KOPT-K1 (cell line): ENCODE data around the gene STK32C.
A peak's percentile ranks its signal among the peaks of the same experiment; 100 is the strongest.
"Not testable (repeated sequence)": the region's sequence is repeated elsewhere in the genome, so short reads cannot be mapped to it uniquely, and the experiment has no call there.

Experiments
- H3K27ac ChIP-seq: fragments of 200-600 bp; sonication (generic); 2 replicates; pipeline ENCODE4 v1.5.1; 2016; ENCODE audit warnings: antibody characterized with exemption, mild to moderate bottlenecking, low read depth, low read length; ENCODE audit not compliant: poor library complexity, severe bottlenecking
- H3K36me3 ChIP-seq: fragments of 200-600 bp; sonication (generic); 2 replicates; pipeline ENCODE4 v1.5.1; 2017; ENCODE audit warnings: antibody characterized with exemption, mild to moderate bottlenecking, low read length, moderate library complexity; ENCODE audit not compliant: insufficient read depth
- H3K9me3 ChIP-seq: fragments of 200-600 bp; sonication (generic); 2 replicates; pipeline ENCODE4 v1.5.1; 2017; ENCODE audit warnings: antibody characterized with exemption, low read length, mild to moderate bottlenecking; ENCODE audit not compliant: insufficient read depth, poor library complexity, severe bottlenecking

Gene STK32C

GRCh38 chr10:132345345-132345744 lies 37.6 kb upstream of the STK32C start:
- Histone ChIP-seq H3K36me3 (no peaks in the 10 kb centered on the region), H3K9me3 (no peaks in the 10 kb centered on the region), H3K27ac (no peak overlapping the region)

- no peaks in the 10 kb centered on the region for H3K9me3 ChIP-seq
- H3K27ac ChIP-seq = no peak overlapping the region
- no peaks in the 10 kb centered on the region for H3K36me3 ChIP-seq
Observed at GRCh38 chr10:132344386-132344785, 36.6 kb upstream of the STK32C start.

GRCh38 chr10:132342553-132342952 lies 34.8 kb upstream of the STK32C start:
- no peaks in the 10 kb centered on the region for H3K9me3 ChIP-seq
- H3K36me3 ChIP-seq = no peaks in the 10 kb centered on the region
- H3K27ac ChIP-seq = no peak overlapping the region

DNA sequence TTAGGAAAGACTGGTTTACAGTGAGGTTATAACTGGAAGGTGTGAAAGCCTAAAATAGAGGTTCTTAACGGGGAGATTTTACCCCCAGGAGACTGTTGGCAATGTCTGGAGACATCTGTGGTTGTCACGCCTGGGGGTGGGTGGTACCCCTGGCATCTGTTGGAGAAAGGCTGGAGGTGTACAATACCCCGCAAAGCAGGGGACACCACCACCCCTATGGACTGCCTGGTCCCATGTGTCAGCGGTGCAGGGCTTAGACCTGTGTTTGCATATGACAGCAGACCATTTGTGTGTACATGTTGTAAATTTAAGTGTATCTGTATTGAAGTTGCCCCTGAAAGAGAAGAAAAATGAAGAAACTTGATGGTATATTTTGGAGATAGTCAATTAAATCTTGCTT lies 34.0 kb upstream of the STK32C start:
- Histone ChIP-seq H3K36me3 (no peaks in the 10 kb centered on the region), H3K27ac (no peak overlapping the region), H3K9me3 (no peaks in the 10 kb centered on the region)

- Histone ChIP-seq H3K9me3 (no peaks in the 10 kb centered on the region), H3K27ac (no peak overlapping the region), H3K36me3 (no peaks in the 10 kb centered on the region)
Observed at GRCh38 chr10:132341017-132341416, 33.3 kb upstream of the STK32C start.

DNA sequence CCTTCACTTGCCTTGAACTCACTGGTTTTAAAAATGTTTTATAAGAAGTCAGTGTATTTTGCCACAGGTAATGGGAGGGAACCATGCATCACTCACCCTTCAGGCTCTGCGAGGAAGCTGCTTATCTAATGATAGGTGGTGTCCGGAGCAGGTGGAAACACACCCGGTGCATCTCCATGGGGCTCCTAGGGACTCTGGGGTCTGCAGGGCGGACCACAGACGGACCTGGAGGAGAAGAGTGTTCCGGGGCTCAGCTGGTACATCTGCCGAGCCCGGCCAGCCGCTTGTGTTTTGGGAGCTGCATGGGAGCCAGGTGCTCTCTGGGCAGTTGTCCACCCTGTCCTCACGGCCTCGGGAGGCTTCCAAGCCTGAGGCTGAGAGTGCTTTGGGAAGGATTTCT lies 31.5 kb upstream of the STK32C start:
- Histone ChIP-seq H3K36me3 (no peaks in the 10 kb centered on the region), H3K9me3 (no peaks in the 10 kb centered on the region), H3K27ac (no peak overlapping the region)

DNA sequence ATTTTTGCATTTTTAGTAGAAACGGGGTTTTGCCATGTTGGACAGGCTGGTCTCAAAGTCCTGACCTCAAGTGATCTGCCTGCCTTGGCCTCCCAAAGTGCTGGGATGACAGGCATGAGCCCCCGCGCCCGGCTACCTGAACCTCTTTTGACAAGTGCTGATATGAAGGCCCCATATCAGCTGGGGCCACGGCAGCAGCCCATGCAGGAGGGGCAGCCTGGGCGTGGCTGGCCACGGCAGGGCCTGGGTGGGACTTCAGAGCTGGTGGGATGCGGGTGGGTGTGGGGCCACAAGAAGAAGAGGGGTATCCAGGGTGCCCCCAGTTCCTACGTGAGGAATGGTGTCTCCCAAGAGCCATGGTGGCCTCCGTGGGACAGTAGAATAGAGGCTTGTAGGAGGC lies 31.1 kb upstream of the STK32C start:
- H3K27ac ChIP-seq = no peak overlapping the region
- H3K9me3 ChIP-seq = no peaks in the 10 kb centered on the region
- no peaks in the 10 kb centered on the region for H3K36me3 ChIP-seq

DNA sequence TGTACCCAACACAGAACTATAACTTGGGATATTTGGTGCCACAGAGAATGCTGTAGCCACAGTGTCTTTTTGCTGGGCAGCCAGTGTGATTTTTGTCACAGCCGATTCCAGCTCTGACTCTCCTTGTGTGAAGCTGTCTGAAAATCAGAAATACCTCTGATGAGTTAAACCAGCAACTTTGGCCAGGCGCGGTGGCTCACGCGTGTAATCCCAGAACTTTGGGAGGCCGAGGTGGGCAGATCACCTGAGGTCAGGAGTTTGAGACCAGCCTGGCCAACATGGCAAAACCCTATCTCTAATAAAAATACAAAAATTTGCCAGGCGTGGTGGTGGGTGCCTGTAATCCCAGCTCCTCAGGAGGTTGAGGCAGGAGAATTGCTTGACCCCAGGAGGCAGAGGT lies 30.1 kb upstream of the STK32C start:
- not testable (repeated sequence) for H3K36me3 ChIP-seq, H3K9me3 ChIP-seq, H3K27ac ChIP-seq

- H3K36me3 ChIP-seq = no peaks in the 10 kb centered on the region
- no peak overlapping the region for H3K27ac ChIP-seq
- no peaks in the 10 kb centered on the region for H3K9me3 ChIP-seq
Observed at GRCh38 chr10:132336919-132337407, 29.2 kb upstream of the STK32C start.

DNA sequence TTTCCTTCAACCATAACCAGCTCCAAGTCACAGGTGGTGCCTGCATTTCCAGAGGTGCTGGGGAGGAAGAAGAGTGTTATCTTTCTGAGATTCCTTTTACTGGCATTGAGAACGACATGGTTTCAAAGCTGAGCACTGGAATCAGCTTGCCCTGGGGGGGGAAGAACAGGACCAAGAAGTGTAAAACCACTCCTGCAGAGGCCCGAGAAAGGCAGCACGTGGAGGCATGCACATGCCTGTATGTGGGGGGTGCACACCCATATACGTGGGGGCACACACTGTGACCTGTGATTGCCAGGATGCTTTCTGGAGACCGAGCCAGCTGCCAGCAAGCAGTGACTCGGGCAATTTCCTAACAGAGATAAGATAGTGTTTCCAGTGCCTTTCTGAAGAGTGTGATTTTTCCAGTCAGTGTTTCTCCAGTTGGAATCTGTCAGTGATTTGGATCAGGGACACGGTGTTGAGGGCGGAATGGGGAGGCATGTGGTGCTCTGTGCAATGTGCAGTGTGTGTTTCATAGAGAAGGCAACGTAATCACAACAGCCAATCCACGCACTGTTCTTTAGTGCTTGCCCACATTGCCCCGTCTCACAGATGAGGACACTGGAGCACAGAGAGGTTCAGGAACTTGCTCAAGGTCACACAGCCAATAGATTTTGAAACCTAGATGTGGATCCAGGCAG lies 28.5 kb upstream of the STK32C start:
- H3K36me3 ChIP-seq = no peaks in the 10 kb centered on the region
- no peak overlapping the region for H3K27ac ChIP-seq
- no peaks in the 10 kb centered on the region for H3K9me3 ChIP-seq

- H3K27ac ChIP-seq = no peak overlapping the region
- no peaks in the 10 kb centered on the region for H3K9me3 ChIP-seq
- no peaks in the 10 kb centered on the region for H3K36me3 ChIP-seq
Observed at GRCh38 chr10:132335189-132336063, 27.7 kb upstream of the STK32C start.

DNA sequence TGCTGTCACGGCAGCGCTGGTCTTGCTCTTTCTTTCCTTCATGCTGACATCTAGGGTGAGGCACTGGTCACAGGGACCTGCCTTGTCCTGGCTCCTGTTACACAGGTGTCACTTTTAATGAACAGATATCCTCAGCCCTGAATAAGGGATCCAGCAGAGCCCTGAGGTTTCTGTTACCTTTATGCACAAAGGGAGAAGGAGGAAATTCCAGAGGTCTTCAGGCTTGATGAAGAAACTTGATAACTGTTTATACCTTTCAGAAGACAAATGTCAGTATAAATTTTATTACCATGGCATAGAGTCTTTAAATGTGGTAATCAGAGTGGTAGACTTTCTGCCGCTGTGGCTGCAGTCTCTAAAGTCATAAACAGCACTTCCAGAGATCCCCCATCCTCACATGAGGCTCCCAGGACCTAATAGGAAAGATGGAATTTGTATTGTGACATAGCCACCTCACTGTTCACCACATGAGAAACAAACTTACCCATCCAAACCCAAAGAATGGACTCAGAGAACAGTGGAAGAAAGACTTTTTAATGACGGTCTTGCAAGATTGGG lies 27.0 kb upstream of the STK32C start:
- H3K27ac ChIP-seq = no peak overlapping the region
- H3K9me3 ChIP-seq = no peaks in the 10 kb centered on the region
- H3K36me3 ChIP-seq = no peaks in the 10 kb centered on the region

DNA sequence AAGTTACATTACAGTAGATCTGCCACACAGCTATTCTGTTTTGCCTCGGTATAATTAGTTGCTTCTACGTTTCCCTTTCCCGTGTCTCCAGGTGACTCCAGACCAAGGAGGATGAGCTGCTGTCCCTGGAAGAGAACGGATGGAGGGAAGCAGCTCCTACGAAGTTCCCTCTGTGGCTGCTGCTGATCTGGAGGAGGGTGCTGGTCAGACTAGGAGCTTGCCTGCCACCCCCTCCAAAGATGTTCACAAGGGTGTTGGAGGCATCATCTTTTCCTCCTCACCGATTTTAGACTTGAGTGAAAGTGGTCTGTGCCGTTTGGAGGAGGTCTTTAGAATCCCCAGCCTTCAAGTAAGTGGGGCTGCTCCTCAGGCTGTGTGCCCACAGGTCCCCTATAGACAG lies 25.6 kb upstream of the STK32C start:
- Histone ChIP-seq H3K27ac (no peak overlapping the region), H3K36me3 (peaks cover 8% of the 10 kb centered on the region), H3K9me3 (no peaks in the 10 kb centered on the region)

DNA sequence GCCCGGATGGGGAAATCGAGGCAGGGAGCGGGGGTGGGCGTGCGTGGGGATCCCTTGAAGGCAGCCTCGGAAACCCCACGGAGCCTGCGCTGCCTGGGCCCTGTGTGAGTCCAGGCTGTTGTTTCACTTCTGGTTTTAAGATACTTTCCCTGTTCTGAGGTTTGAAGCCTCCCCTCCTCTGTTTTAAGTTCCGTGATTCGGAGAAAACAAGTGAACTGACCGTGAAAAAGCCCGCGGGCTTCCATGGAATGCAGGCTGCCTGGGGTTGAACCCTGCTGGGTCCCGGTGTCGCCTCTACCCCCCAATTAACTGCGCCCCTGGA lies 24.6 kb upstream of the STK32C start:
- Histone ChIP-seq H3K9me3 (no peaks in the 10 kb centered on the region), H3K36me3 (peaks cover 17% of the 10 kb centered on the region), H3K27ac (peak overlapping the region; percentile 59)

GRCh38 chr10:132331601-132332432 lies 24.1 kb upstream of the STK32C start, which contains the start of gene LRRC27:
LRRC27 (plus strand) TSS chr10:132332193; CDS start chr10:132333525, 1,332 bp downstream.
- no peaks in the 10 kb centered on the region for H3K9me3 ChIP-seq
- H3K36me3 ChIP-seq = peaks cover 23% of the 10 kb centered on the region
- H3K27ac ChIP-seq = peak within 1 kb of the TSS; percentile 94
